ENCODE results near the gene BRIP1.

Gene BRIP1

DNA sequence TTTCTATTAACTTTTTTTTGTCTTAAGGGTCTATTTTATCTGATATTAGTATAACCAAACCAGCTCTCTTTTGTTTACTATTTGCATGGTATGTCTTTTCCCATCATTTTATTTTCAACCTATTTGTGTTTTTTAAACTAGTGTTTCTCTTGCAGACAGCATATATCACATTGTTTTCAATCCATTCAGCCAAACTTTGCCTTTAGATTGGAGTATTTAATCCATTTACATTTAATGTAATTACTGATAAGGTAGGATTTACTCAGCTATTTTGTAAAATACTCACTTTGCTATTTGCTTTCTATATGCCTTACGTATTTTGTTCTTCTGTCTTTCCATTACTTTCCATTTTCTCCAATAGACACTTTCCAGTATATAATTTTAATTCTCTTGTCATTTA is 164.3 kb downstream of the BRIP1 start:
- no peak overlapping the region for H3K4me3 ChIP-seq (ENCODE audit: insufficient read depth, low read depth, low read length)
- H3K27me3 ChIP-seq (ENCODE audit: control insufficient read depth, insufficient read depth, low read length, poor library complexity, severe bottlenecking), result no peaks in the 10 kb centered on the region
- no peaks in the 10 kb centered on the region for H3K36me3 ChIP-seq (ENCODE audit: control insufficient read depth, insufficient read depth, low read length)
- WGBS, 2 experiments, result 60 to 100% methylated on average over 1 of the region's 1 CpG
- H3K27ac ChIP-seq (ENCODE audit: insufficient read depth, low read depth, low read length, poor library complexity, severe bottlenecking), result no peak overlapping the region
- peaks cover 3% of the 10 kb centered on the region for H3K9me3 ChIP-seq (ENCODE audit: control insufficient read depth, low read length)
- H3K4me1 ChIP-seq (ENCODE audit: control insufficient read depth, insufficient read depth, low read length), result no peaks in the 10 kb centered on the region

DNA sequence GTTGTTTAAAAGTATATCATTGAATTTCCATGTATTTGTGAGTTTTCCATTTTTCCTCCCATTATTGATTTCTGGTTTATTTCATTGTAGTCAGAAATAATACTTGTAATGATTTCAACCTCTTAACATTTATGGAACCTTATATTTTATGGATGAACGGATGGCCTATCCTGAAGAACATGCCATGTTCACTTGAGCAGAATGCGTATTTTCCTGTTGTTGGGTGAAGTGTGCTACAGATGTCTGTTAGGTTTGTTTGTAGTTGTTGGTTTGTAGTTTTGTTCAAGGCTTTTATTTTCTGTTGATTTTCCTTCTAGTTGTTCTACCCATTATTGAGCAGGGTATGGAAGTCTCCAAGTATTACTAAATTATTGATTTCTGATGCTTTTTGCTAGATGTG is 165.1 kb downstream of the BRIP1 start:
- H3K36me3 ChIP-seq (ENCODE audit: control insufficient read depth, insufficient read depth, low read length), result no peaks in the 10 kb centered on the region
- peaks cover 3% of the 10 kb centered on the region for H3K9me3 ChIP-seq (ENCODE audit: control insufficient read depth, low read length)
- 88 to 98% methylated on average over 2 of the region's 2 CpGs for WGBS, 2 experiments
- H3K27me3 ChIP-seq (ENCODE audit: control insufficient read depth, insufficient read depth, low read length, poor library complexity, severe bottlenecking), result no peaks in the 10 kb centered on the region
- H3K4me1 ChIP-seq (ENCODE audit: control insufficient read depth, insufficient read depth, low read length), result no peaks in the 10 kb centered on the region
- H3K4me3 ChIP-seq (ENCODE audit: insufficient read depth, low read depth, low read length), result no peak overlapping the region
- H3K27ac ChIP-seq (ENCODE audit: insufficient read depth, low read depth, low read length, poor library complexity, severe bottlenecking), result no peak overlapping the region

DNA sequence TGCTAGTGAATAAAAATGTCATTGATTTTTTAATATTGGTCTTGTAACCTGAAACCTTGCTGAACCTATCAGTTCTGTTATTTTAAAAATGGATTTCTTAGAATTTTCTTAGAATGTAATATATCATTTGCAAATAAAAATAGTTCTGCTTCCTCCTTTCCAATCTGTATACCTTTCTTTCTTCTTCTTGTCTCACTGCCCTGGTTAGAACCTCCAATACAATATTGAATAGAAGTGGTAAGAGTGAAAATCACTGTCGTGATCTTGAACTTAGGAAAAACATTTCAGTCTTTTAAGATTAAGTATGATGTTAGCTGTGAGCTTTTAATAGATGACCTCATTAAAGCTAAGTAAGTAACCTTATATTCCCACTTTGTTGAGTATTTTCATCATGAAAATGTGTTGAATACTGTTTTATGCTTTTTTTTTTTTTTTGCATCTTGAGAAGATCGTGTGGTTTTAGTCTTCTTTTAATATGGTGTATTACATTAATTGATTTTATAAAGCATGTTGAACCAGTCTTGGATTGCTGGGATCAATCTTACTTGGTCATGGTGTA is 167.5 kb downstream of the BRIP1 start:
- H3K27ac ChIP-seq (ENCODE audit: insufficient read depth, low read depth, low read length, poor library complexity, severe bottlenecking), result no peak overlapping the region
- H3K4me1 ChIP-seq (ENCODE audit: control insufficient read depth, insufficient read depth, low read length), result no peaks in the 10 kb centered on the region
- H3K4me3 ChIP-seq (ENCODE audit: insufficient read depth, low read depth, low read length), result no peak overlapping the region
- no peaks in the 10 kb centered on the region for H3K27me3 ChIP-seq (ENCODE audit: control insufficient read depth, insufficient read depth, low read length, poor library complexity, severe bottlenecking)
- 63 to 80% methylated on average over 1 to 2 of the region's 2 CpGs for WGBS, 2 experiments
- H3K36me3 ChIP-seq (ENCODE audit: control insufficient read depth, insufficient read depth, low read length), result no peaks in the 10 kb centered on the region
- H3K9me3 ChIP-seq (ENCODE audit: control insufficient read depth, low read length), result no peaks in the 10 kb centered on the region

DNA sequence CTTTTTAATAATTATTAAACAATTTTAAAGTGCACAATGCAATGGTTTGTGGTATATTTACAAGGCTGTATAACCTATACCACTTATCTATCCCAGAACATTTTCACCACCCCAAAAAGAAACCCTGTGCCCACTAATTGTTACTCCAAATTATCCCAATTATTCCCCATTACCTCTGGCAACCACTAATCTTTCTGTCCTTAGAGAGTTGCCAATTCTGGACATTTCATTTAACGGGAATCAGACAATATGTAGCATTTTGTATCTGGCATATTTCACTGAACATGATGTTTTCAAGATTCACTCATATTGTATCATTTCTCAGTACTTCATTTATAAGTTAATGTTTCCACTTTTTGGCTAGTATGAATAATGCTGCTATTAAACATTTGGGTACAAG is 169.2 kb downstream of the BRIP1 start:
- 100% methylated on average over 1 of the region's 1 CpG for WGBS, 2 experiments
- no peak overlapping the region for H3K4me3 ChIP-seq (ENCODE audit: insufficient read depth, low read depth, low read length)
- H3K27me3 ChIP-seq (ENCODE audit: control insufficient read depth, insufficient read depth, low read length, poor library complexity, severe bottlenecking), result no peaks in the 10 kb centered on the region
- H3K27ac ChIP-seq (ENCODE audit: insufficient read depth, low read depth, low read length, poor library complexity, severe bottlenecking), result no peak overlapping the region
- no peaks in the 10 kb centered on the region for H3K4me1 ChIP-seq (ENCODE audit: control insufficient read depth, insufficient read depth, low read length)
- no peaks in the 10 kb centered on the region for H3K9me3 ChIP-seq (ENCODE audit: control insufficient read depth, low read length)
- H3K36me3 ChIP-seq (ENCODE audit: control insufficient read depth, insufficient read depth, low read length), result no peaks in the 10 kb centered on the region

DNA sequence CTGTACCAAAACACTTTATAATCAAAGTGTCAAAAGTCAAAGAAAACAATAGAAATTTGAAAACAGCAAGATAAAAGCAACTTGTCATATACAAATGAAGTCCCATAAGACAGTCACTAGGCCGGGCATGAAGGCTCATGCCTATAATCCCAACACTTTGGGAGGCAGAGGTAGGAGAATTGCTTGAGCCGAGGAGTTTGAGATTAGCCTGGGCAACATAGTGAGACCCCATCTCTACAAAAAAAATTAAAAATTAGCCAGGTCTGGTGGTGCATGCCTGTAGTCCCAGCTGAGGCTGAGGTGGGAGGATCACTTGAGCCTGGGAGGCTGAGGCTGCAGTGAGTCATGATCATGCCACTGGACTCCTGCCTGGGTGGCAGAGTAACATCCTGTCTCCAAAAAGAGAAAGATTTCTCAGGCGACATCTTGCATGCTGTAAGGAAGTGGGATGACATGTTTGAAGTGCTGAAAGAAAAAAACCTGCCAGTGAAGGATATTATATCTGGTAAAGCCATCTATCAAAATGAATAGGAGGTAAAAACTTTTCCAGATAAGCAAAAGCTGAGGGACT is 173.6 kb downstream of the BRIP1 start:
- H3K4me3 ChIP-seq (ENCODE audit: insufficient read depth, low read depth, low read length), result no peak overlapping the region
- H3K36me3 ChIP-seq (ENCODE audit: control insufficient read depth, insufficient read depth, low read length), result no peaks in the 10 kb centered on the region
- no peaks in the 10 kb centered on the region for H3K9me3 ChIP-seq (ENCODE audit: control insufficient read depth, low read length)
- no peak overlapping the region for H3K27ac ChIP-seq (ENCODE audit: insufficient read depth, low read depth, low read length, poor library complexity, severe bottlenecking)
- H3K4me1 ChIP-seq (ENCODE audit: control insufficient read depth, insufficient read depth, low read length), result no peaks in the 10 kb centered on the region
- no peaks in the 10 kb centered on the region for H3K27me3 ChIP-seq (ENCODE audit: control insufficient read depth, insufficient read depth, low read length, poor library complexity, severe bottlenecking)
- 91 to 92% methylated on average over 3 of the region's 3 CpGs for WGBS, 2 experiments

DNA sequence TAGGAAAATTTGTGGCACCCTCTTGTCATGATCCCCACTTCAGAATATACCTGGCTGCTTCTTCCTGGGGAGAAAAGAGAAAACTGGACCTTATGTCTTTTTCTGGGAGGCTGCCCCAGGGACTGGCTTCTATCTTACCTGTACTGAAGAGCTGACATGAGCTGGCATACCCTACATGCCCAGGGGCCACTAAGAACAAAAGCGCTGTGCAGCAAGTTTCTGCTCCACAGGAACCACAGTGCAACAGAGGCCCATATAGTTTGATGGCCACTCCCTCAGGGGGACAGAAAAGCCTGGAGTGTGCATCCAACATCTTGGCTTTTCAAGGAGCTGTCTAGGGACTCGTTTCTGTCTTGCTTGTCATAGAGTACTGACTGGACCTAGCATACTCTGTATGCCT is 175.6 kb downstream of the BRIP1 start:
- Histone ChIP-seq H3K9me3 (ENCODE audit: control insufficient read depth, low read length) (no peaks in the 10 kb centered on the region), H3K27me3 (ENCODE audit: control insufficient read depth, insufficient read depth, low read length, poor library complexity, severe bottlenecking) (no peaks in the 10 kb centered on the region), H3K36me3 (ENCODE audit: control insufficient read depth, insufficient read depth, low read length) (no peaks in the 10 kb centered on the region), H3K27ac (ENCODE audit: insufficient read depth, low read depth, low read length, poor library complexity, severe bottlenecking) (no peak overlapping the region), H3K4me1 (ENCODE audit: control insufficient read depth, insufficient read depth, low read length) (no peaks in the 10 kb centered on the region), H3K4me3 (ENCODE audit: insufficient read depth, low read depth, low read length) (no peak overlapping the region)
- WGBS, 2 experiments, result 91 to 92% methylated on average over 2 of the region's 2 CpGs

DNA sequence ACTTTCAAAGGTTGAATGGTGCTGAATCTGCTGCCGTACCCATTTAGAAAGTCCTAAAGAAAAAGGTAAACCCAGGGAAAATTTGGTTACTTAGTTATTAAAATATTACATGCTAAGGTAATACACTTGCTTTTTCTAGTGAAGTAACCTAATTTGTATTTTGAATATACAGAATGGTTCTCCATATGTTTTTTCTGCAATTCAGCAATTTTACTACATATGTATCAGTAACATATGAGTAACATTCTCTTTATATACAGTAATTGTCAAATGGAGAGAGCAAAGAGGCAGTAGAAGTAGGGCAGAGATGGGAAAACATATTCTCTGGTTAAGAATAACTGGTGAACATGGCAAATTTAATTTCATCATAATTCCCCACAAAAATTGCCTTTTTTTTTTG is 177.2 kb downstream of the BRIP1 start:
- Histone ChIP-seq H3K27me3 (ENCODE audit: control insufficient read depth, insufficient read depth, low read length, poor library complexity, severe bottlenecking) (no peaks in the 10 kb centered on the region), H3K27ac (ENCODE audit: insufficient read depth, low read depth, low read length, poor library complexity, severe bottlenecking) (no peak overlapping the region), H3K4me1 (ENCODE audit: control insufficient read depth, insufficient read depth, low read length) (no peaks in the 10 kb centered on the region), H3K36me3 (ENCODE audit: control insufficient read depth, insufficient read depth, low read length) (no peaks in the 10 kb centered on the region), H3K4me3 (ENCODE audit: insufficient read depth, low read depth, low read length) (no peak overlapping the region), H3K9me3 (ENCODE audit: control insufficient read depth, low read length) (no peaks in the 10 kb centered on the region)
- WGBS, 2 experiments, result 91 to 100% methylated on average over 1 of the region's 1 CpG

DNA sequence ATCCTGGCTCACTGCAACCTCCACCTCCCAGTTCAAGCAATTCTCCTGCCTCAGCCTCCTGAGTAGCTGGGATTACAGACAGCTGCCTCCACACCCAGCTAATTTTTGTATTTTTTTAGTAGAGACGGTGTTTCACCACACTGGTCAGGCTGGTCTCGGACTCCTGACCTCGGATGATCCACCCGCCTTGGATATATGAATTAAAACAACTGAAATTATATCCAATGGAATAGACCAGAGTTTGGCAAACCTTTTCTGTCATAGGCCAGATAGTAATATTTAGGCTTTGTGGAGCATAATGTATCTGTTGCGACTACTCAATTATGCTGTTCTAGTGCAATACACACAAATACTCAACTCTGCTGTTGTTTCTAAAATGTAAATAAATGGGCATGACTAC is 178.5 kb downstream of the BRIP1 start:
- WGBS, 2 experiments, result 94 to 100% methylated on average over 5 of the region's 5 CpGs
- Histone ChIP-seq H3K27ac (ENCODE audit: insufficient read depth, low read depth, low read length, poor library complexity, severe bottlenecking) (no peak overlapping the region), H3K9me3 (ENCODE audit: control insufficient read depth, low read length) (no peaks in the 10 kb centered on the region), H3K27me3 (ENCODE audit: control insufficient read depth, insufficient read depth, low read length, poor library complexity, severe bottlenecking) (no peaks in the 10 kb centered on the region), H3K36me3 (ENCODE audit: control insufficient read depth, insufficient read depth, low read length) (no peaks in the 10 kb centered on the region), H3K4me1 (ENCODE audit: control insufficient read depth, insufficient read depth, low read length) (no peaks in the 10 kb centered on the region), H3K4me3 (ENCODE audit: insufficient read depth, low read depth, low read length) (no peak overlapping the region)

DNA sequence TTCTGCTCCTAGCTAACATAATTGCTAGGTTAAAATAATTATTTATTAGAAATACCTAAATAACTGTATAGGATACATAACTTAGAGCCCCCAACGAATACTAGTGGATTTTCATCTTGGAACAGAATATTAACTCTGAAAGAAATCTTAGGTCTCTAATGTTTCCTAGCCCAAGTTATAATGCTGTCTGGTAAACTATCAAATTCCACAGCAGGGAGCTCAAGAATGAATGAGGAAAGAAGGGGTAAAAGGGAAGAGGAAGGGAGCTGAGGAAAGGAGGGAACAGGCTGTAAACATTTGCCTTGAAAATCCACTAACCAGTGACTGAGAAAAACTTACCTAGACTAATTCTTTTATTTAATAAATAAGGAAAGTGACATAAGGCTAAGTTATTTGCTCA is 179.2 kb downstream of the BRIP1 start:
- 100% methylated on average over 1 of the region's 1 CpG; no CpG with 5 or more reads in 1 of the 2 experiments for WGBS, 2 experiments
- no peaks in the 10 kb centered on the region for H3K27me3 ChIP-seq (ENCODE audit: control insufficient read depth, insufficient read depth, low read length, poor library complexity, severe bottlenecking)

DNA sequence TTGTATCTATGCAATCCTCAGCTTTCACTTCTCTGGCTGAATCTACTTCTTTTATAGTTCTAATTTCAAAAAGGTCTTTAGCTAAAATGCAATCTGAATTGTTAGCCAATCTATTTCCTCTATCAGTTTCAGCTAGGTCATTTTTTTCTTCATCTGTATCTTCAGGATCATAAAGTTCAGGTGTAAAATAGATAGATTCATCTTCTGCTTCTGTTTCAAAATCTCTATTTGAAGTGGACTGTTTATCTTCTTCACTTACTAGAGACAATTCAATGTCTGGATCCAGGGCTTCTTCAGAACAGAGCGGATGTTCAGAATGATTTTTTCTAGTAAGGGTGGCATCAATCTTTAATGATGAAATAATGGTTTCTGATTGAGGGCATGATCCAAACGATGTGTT is 179.9 kb downstream of the BRIP1 start:
- no peaks in the 10 kb centered on the region for H3K4me1 ChIP-seq (ENCODE audit: control insufficient read depth, insufficient read depth, low read length)
- WGBS, 2 experiments, result 97 to 100% methylated on average over 2 of the region's 2 CpGs
- H3K4me3 ChIP-seq (ENCODE audit: insufficient read depth, low read depth, low read length), result no peak overlapping the region
- no peaks in the 10 kb centered on the region for H3K27me3 ChIP-seq (ENCODE audit: control insufficient read depth, insufficient read depth, low read length, poor library complexity, severe bottlenecking)
- no peaks in the 10 kb centered on the region for H3K36me3 ChIP-seq (ENCODE audit: control insufficient read depth, insufficient read depth, low read length)
- H3K27ac ChIP-seq (ENCODE audit: insufficient read depth, low read depth, low read length, poor library complexity, severe bottlenecking), result no peak overlapping the region
- H3K9me3 ChIP-seq (ENCODE audit: control insufficient read depth, low read length), result no peaks in the 10 kb centered on the region

More for the DNA sequence above, 179.2 kb downstream of the BRIP1 start:
- H3K4me3 ChIP-seq (ENCODE audit: insufficient read depth, low read depth, low read length), result no peak overlapping the region
- H3K9me3 ChIP-seq (ENCODE audit: control insufficient read depth, low read length), result no peaks in the 10 kb centered on the region
- H3K27ac ChIP-seq (ENCODE audit: insufficient read depth, low read depth, low read length, poor library complexity, severe bottlenecking), result no peak overlapping the region
- H3K4me1 ChIP-seq (ENCODE audit: control insufficient read depth, insufficient read depth, low read length), result no peaks in the 10 kb centered on the region
- H3K36me3 ChIP-seq (ENCODE audit: control insufficient read depth, insufficient read depth, low read length), result no peaks in the 10 kb centered on the region

DNA sequence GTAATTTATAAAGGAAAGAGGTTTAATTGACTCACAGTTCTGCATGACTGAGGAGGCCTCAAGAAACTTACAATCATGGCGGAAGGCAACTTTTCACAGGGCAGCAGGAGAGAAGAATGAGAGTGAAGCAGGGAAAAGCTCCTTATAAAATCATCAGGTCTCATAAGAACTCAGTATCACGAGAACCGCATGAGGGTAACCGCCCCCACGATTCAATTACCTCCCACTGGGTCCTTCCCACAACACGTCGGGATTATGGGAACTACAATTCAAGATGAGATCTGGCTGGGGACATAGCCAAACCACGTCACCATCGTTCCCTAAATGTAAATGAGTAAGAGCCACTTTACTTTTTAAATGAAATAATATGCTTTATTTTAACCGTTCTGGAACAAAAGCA is 182.4 kb downstream of the BRIP1 start:
- H3K9me3 ChIP-seq (ENCODE audit: control insufficient read depth, low read length), result no peaks in the 10 kb centered on the region
- no peaks in the 10 kb centered on the region for H3K36me3 ChIP-seq (ENCODE audit: control insufficient read depth, insufficient read depth, low read length)
- WGBS, 2 experiments, result 93 to 97% methylated on average over 9 of the region's 10 CpGs
- no peak overlapping the region for H3K4me3 ChIP-seq (ENCODE audit: insufficient read depth, low read depth, low read length)
- no peak overlapping the region for H3K27ac ChIP-seq (ENCODE audit: insufficient read depth, low read depth, low read length, poor library complexity, severe bottlenecking)
- no peaks in the 10 kb centered on the region for H3K27me3 ChIP-seq (ENCODE audit: control insufficient read depth, insufficient read depth, low read length, poor library complexity, severe bottlenecking)
- no peaks in the 10 kb centered on the region for H3K4me1 ChIP-seq (ENCODE audit: control insufficient read depth, insufficient read depth, low read length)

Measured in ectodermal cell (in vitro differentiated cells).